Trophoblast cell (in vitro differentiated cells and primary cell): ENCODE measurements around the gene ZNF234.
A peak's percentile ranks its signal among the peaks of the same experiment; 100 is the strongest.

Experiments
- DNase-seq, 2 donors: peaks; one replicate each; pipeline ENCODE4 v3.0.0-alpha.2; 2016
- H2AFZ ChIP-seq: 2 replicates; pipeline ENCODE4 v1.6.1; 2013; ENCODE audit warnings: low read length, moderate library complexity, mild to moderate bottlenecking; ENCODE audit not compliant: insufficient read depth, poor library complexity
- H2AK5ac ChIP-seq: 2 replicates; pipeline ENCODE4 v1.6.1; 2013; ENCODE audit warnings: mild to moderate bottlenecking, low read length
- H2BK120ac ChIP-seq: 2 replicates; pipeline ENCODE4 v1.6.1; 2013; ENCODE audit warnings: low read length, mild to moderate bottlenecking, moderate library complexity; ENCODE audit not compliant: insufficient read depth, poor library complexity
- H2BK12ac ChIP-seq: 2 replicates; pipeline ENCODE4 v1.6.1; 2013; ENCODE audit warnings: mild to moderate bottlenecking, low read length, moderate library complexity
- H2BK5ac ChIP-seq: 2 replicates; pipeline ENCODE4 v1.6.1; 2013; ENCODE audit warnings: low read length, low read depth, moderate library complexity, mild to moderate bottlenecking; ENCODE audit not compliant: poor library complexity
- H3K14ac ChIP-seq: 2 replicates; pipeline ENCODE4 v1.6.1; 2013; ENCODE audit warnings: mild to moderate bottlenecking, low read length
- H3K18ac ChIP-seq: 2 replicates; pipeline ENCODE4 v1.6.1; 2013; ENCODE audit warnings: mild to moderate bottlenecking, low read length
- H3K23ac ChIP-seq: 2 replicates; pipeline ENCODE4 v1.6.1; 2013; ENCODE audit warnings: low read length
- H3K27ac ChIP-seq: 2 replicates; pipeline ENCODE4 v1.5.1; 2013; ENCODE audit warnings: low read depth, mild to moderate bottlenecking, inconsistent platforms, low read length, moderate library complexity
- H3K27me3 ChIP-seq: 2 replicates; pipeline ENCODE4 v1.6.1; 2013; ENCODE audit warnings: inconsistent platforms, mild to moderate bottlenecking, low read length, moderate library complexity; ENCODE audit not compliant: insufficient read depth
- H3K36me3 ChIP-seq, 2 experiments: 1 replicate in 1 of 2; 2 replicates in 1 of 2; pipeline ENCODE4 v1.6.1; 2013; ENCODE audit warnings: low read length in 2 of 2, mild to moderate bottlenecking in 2 of 2, moderate library complexity in 1 of 2; ENCODE audit not compliant: insufficient read depth in 2 of 2, control insufficient read depth in 1 of 2
- H3K4ac ChIP-seq: 2 replicates; pipeline ENCODE4 v1.6.1; 2013; ENCODE audit warnings: low read depth, mild to moderate bottlenecking, low read length, moderate library complexity
- H3K4me1 ChIP-seq, 2 experiments: 1 replicate in 1 of 2; 2 replicates in 1 of 2; pipeline ENCODE4 v1.6.1; 2013; ENCODE audit warnings: low read length in 2 of 2, mild to moderate bottlenecking in 2 of 2, moderate library complexity in 1 of 2; ENCODE audit not compliant: insufficient read depth in 2 of 2, control insufficient read depth in 1 of 2
- H3K4me2 ChIP-seq: 2 replicates; pipeline ENCODE4 v1.6.1; 2013; ENCODE audit warnings: inconsistent platforms, mild to moderate bottlenecking, low read length, moderate library complexity
- H3K4me3 ChIP-seq: 2 replicates; pipeline ENCODE4 v1.5.1; 2013; ENCODE audit warnings: mild to moderate bottlenecking, low read depth, low read length, inconsistent platforms
- H3K79me1 ChIP-seq: one replicate; pipeline ENCODE4 v1.6.1; 2013; ENCODE audit warnings: low read length
- H3K79me2 ChIP-seq: 2 replicates; pipeline ENCODE4 v1.6.1; 2013; ENCODE audit warnings: low read length, mild to moderate bottlenecking; ENCODE audit not compliant: control insufficient read depth, insufficient read depth, poor library complexity
- H3K9ac ChIP-seq: 2 replicates; pipeline ENCODE4 v1.6.1; 2013; ENCODE audit warnings: mild to moderate bottlenecking, low read length
- H3K9me3 ChIP-seq: 2 replicates; pipeline ENCODE4 v1.6.1; 2013; ENCODE audit warnings: low read depth, mild to moderate bottlenecking, control low read depth, inconsistent platforms, low read length; ENCODE audit not compliant: insufficient read depth
- H4K12ac ChIP-seq: 2 replicates; pipeline ENCODE4 v1.6.1; 2013; ENCODE audit warnings: low read depth, mild to moderate bottlenecking, low read length, moderate library complexity
- H4K8ac ChIP-seq: 2 replicates; pipeline ENCODE4 v1.6.1; 2013; ENCODE audit warnings: low read depth, mild to moderate bottlenecking, low read length, moderate library complexity
- H4K91ac ChIP-seq: one replicate; pipeline ENCODE4 v1.6.1; 2013; ENCODE audit warnings: low read depth, mild to moderate bottlenecking, low read length, moderate library complexity
- WGBS: extraction: QIAGEN DNeasy Blood & Tissue Kit; methylation state at CpG from one replicate; pipeline ENCODE4 v1.1.7; 2013; ENCODE audit warnings: missing lambda C conversion rate; ENCODE audit not compliant: insufficient read length, insufficient coverage; ENCODE audit errors: extremely low coverage; 5-methylcytosine and 5-hydroxymethylcytosine counted together

The ZNF234 gene

DNA sequence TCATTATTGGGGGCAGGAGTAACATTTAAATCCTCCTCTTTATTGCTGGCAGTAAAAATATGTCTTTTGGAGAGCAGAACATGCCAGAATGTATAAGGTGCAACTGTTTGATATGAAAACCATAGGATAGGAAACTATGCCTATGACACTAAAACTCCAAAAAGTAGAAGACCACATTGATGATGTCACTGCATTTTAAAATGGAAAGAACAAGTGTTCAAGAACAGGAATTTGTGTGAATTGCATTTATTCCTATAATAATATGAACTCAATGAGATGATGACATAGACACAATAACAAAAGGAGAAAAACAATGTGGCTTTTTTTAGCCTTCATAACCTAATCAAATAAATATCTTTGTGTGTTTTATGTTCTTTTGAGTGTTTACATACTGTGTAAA lies 31.9 kb upstream of the ZNF234 start:
- Histone ChIP-seq H3K23ac (no peak overlapping the region), H3K9ac (no peak overlapping the region), H4K12ac (no peak overlapping the region), H2BK120ac (no peak overlapping the region), H3K9me3 (peaks cover 3% of the 10 kb centered on the region), H3K18ac (no peak overlapping the region), H3K79me1 (peaks cover 3% of the 10 kb centered on the region), H3K4me1 (peaks cover 0 to 2% of the 10 kb centered on the region in 2 experiments), H3K4ac (no peak overlapping the region), H3K27ac (no peak overlapping the region), H3K4me3 (no peak overlapping the region), H3K4me2 (no peak overlapping the region), H2BK12ac (no peak overlapping the region), H3K79me2 (peaks cover 2% of the 10 kb centered on the region), H4K8ac (no peak overlapping the region), H2AFZ (no peak overlapping the region), H3K36me3 (peaks cover 5 to 23% of the 10 kb centered on the region in 2 experiments), H2BK5ac (no peak overlapping the region), H2AK5ac (no peak overlapping the region), H3K27me3 (no peaks in the 10 kb centered on the region), H3K14ac (no peak overlapping the region), H4K91ac (no peak overlapping the region)
- no peak for DNase-seq

DNA sequence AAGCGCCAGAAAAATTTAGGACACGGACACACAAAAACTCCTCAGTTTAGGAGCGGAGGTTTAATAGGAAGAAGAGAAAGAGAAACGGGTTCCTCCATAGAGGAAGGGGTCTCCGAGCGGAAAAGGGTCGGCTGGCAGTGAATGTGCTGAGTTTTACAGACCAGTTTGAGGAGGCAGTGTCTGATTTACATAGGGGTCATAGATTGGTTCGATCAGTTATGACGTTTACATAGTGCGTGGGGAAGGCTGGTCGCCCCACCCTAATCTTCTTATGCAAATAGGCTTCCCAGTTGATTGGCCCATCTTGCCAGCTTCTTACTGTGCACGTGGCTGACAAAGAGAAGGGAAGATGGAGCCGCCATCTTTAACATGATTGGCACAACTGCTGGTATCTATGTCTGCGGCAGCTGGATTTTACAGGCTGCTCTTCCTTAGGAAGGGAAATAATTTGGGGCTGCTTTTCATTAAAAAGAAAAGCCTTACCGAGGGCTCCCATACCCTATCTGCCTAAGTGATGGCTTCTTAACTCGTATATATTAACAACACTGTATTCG lies 29.4 kb upstream of the ZNF234 start:
- no peak overlapping the region for H4K12ac ChIP-seq
- no peak overlapping the region for H3K9ac ChIP-seq
- peaks cover 4 to 16% of the 10 kb centered on the region in 2 experiments for H3K36me3 ChIP-seq
- H3K9me3 ChIP-seq = peaks cover 3% of the 10 kb centered on the region
- no peak overlapping the region for H3K4ac ChIP-seq
- H3K14ac ChIP-seq = no peak overlapping the region
- H2AFZ ChIP-seq = no peak overlapping the region
- H3K4me1 ChIP-seq = peaks cover 0 to 2% of the 10 kb centered on the region in 2 experiments
- H3K4me2 ChIP-seq = peak overlapping the region; percentile 74
- peak overlapping the region; percentile 27 for H3K27ac ChIP-seq
- H4K91ac ChIP-seq = no peak overlapping the region
- H3K18ac ChIP-seq = no peak overlapping the region
- no peak overlapping the region for H4K8ac ChIP-seq
- H2BK12ac ChIP-seq = no peak overlapping the region
- H2BK120ac ChIP-seq = no peak overlapping the region
- H3K4me3 ChIP-seq = no peak overlapping the region
- H2BK5ac ChIP-seq = no peak overlapping the region
- H3K23ac ChIP-seq = no peak overlapping the region
- H3K27me3 ChIP-seq = no peaks in the 10 kb centered on the region
- H2AK5ac ChIP-seq = no peak overlapping the region
- H3K79me2 ChIP-seq = peaks cover 2% of the 10 kb centered on the region
- no CpG with 5 or more reads among the region's 17 CpGs for WGBS
- peaks cover 3% of the 10 kb centered on the region for H3K79me1 ChIP-seq
- peak in 1 of 2 donors; percentile 8 for DNase-seq

- Histone ChIP-seq H3K79me2 (peaks cover 2% of the 10 kb centered on the region), H3K4me1 (peaks cover 0 to 2% of the 10 kb centered on the region in 2 experiments), H3K4ac (no peak overlapping the region), H3K18ac (no peak overlapping the region), H3K4me2 (peak overlapping the region; percentile 59), H2BK5ac (no peak overlapping the region), H3K27me3 (no peaks in the 10 kb centered on the region), H4K8ac (peak overlapping the region; percentile 58), H3K14ac (no peak overlapping the region), H2AK5ac (no peak overlapping the region), H4K12ac (peak overlapping the region; percentile 65), H3K36me3 (peaks cover 3 to 8% of the 10 kb centered on the region in 2 experiments), H3K23ac (no peak overlapping the region), H3K9me3 (peaks cover 3% of the 10 kb centered on the region), H2BK120ac (no peak overlapping the region), H3K9ac (peak overlapping the region; percentile 62), H4K91ac (peak overlapping the region; percentile 49), H3K4me3 (peak overlapping the region; percentile 76), H3K27ac (peak overlapping the region; percentile 12), H2AFZ (no peak overlapping the region), H3K79me1 (peaks cover 3% of the 10 kb centered on the region), H2BK12ac (no peak overlapping the region)
- DNase-seq = no peak
- WGBS = no CpG with 5 or more reads among the region's 11 CpGs
Measured at GRCh38 chr19:44112802-44113137, 28.6 kb upstream of the ZNF234 start.

DNA sequence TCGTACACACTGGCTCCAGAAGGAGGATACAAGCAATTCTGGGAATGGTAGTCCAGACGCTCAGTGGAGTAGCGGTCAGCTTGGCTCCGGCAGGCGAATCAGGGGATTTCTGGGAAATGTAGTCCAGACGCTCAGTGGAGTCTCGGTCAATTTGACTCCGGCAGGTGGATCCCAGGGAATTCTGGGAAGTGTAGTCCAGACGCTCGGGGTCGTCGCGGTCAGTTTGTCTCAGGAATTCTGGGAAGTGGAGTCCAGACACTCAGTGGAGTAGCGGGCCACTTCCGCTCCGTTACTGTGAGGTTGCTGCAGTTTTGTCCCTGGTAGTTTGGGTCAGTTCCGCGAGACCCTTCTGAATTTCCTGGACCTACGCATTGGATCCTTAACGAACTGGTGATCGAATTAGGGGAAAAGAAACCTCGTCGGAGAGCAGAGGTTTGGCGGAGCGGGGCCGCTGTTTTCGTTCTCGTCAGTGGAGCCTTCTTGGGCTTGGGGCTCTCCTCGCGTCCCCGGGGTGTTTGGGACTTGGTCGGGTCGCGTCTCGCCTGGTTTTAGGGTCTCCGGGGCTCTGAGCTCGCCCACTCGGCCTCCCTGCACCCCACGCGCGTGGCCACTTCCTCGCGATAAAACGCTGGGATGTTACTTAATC lies 28.1 kb upstream of the ZNF234 start, which contains the start of gene ZNF225:
Gene ZNF225, plus strand, starts transcription at position 262 of the 646 bp plus-strand sequence. CDS start 2,429 bp downstream, outside the sequence.
- Histone ChIP-seq H2AFZ (peak within 1 kb of the TSS; percentile 88), H2AK5ac (no peak within 1 kb of the TSS), H3K9ac (peak within 1 kb of the TSS; percentile 88), H3K79me1 (peaks cover 3% of the 10 kb centered on the region), H3K4me2 (peak within 1 kb of the TSS; percentile 96), H3K23ac (no peak within 1 kb of the TSS), H3K79me2 (peaks cover 2% of the 10 kb centered on the region), H2BK12ac (no peak within 1 kb of the TSS), H3K18ac (peak within 1 kb of the TSS; percentile 67), H4K12ac (peak within 1 kb of the TSS; percentile 95), H3K27me3 (no peaks in the 10 kb centered on the region), H3K27ac (peak within 1 kb of the TSS; percentile 12), H3K14ac (peak within 1 kb of the TSS; percentile 83), H3K9me3 (no peaks in the 10 kb centered on the region), H3K36me3 (peaks cover 4 to 7% of the 10 kb centered on the region in 2 experiments), H2BK5ac (peak within 1 kb of the TSS; percentile 19), H3K4me3 (peak within 1 kb of the TSS; percentile 86), H3K4ac (no peak within 1 kb of the TSS), H4K8ac (peak within 1 kb of the TSS; percentile 96), H3K4me1 (peaks cover 0 to 2% of the 10 kb centered on the region in 2 experiments), H4K91ac (peak within 1 kb of the TSS; percentile 75), H2BK120ac (no peak within 1 kb of the TSS)
- peak; percentile 99 for DNase-seq
- no CpG with 5 or more reads among the region's 44 CpGs for WGBS
